DMS153 treated with DMSO at 0.1 percent for 48 hours (cell line): Measurements from ENCODE around the gene MYO1G.

Source experiments
- DNase-seq: peaks from one replicate; lab custom pipeline; 2025; ENCODE audit not compliant: unreplicated experiment; lab: John Stamatoyannopoulos, UW

Gene MYO1G

DNA sequence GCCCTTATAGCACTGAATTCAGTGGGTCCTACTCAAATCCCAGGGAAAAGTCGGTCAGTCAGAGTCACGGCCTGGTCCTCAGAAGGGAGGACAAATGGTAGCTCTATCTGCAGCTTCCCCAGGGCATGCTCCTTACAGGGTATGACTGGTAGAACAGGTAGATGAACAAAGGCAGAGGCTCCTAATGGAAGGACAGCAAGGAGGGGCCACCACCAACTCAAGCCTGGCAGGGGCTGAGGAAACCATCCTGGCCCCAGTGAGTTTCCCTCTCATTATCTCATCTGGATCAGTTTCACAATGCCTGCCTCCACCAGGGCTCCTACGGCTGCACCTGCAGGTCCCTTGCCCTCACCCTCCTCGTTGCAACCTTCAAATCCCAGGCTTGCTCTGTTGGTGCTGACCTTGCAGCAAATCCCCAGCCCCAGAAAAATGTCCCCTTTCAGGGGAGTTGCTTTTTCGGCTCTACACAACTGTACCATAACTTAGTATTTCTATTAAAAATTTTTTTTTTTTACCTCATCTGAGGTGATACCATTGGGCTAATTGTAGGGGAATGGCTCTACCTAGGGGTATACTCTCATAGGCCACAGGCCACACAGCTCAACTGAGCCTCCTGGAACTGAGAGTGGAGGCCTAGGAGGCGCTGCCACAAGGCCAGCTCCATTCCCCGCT, 2.4 kb upstream of the MYO1G start:
- DNase-seq = no peak

DNA sequence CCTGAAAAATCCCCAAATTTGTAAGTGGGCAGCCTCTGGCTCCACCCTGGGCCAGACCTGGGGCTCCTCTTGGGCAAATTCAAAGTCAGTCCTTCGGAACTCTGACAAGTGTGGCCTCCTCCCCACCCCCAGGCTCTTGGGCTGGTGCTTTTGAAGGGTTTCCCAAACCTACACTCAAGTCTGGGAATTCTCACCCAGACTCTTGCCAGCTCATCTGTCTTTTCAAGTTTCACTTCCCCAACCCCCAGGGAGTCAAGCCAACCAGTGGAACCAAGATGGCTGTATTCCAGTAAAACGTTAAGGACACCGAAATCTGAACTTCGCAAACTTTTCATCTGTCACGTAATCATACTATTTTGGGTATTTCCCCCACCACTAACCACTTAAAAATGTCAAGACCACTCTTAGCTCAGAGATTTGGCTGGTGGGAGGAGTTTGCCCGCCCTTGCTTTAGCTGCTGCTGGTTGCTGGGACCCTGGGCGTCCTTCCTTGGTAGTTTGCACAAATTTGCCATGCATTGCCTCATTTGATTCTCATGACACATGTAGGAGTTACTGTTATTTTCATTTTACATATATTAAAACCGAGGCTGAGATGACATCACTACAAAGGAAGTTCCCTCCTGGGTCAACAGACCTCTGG, 1.7 kb upstream of the MYO1G start:
- DNase-seq = no peak

DNA sequence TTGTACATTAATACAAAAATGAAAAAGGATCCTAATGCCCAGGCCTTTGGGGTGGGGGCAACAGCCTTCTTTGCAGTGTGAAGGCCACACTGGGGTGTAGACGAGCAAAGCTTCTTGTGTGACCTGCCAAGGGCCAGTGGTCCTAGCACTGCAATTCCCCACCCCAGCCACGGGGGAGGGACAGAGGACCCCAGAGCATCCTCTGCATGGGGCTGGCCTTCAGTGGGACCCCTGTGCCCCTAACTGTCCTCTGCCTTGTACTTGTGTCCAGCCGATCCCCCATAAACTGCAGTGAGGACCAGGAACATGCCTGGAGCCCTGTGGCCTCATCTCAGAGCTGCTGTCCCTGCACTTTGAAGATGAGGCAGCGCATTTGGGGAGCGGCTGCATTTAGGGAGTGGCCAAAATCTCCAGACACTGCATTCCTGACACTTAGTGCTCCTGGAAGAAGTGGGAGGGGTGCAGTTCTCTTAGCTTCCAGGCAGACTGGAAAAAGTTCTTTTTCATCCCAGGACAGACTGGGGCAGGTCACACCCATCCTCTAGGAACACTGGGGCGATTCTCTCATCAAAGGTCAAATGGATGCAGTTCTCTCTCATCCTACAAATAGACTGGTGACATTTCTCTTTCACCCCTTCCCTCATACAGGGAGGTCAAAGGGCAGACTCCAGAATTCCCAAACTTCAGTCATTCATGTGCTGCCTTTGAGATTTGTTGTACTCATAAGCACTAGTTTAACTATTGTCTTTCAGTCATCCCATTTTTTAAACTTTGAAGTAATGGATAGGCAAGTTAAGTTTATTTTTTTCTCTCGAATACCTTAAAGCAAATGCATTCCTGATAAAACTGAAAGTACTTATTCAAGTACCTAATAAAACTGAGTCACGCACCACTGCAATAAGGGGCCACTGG, 922 bp upstream of the MYO1G start:
- DNase-seq = no peak

DNA sequence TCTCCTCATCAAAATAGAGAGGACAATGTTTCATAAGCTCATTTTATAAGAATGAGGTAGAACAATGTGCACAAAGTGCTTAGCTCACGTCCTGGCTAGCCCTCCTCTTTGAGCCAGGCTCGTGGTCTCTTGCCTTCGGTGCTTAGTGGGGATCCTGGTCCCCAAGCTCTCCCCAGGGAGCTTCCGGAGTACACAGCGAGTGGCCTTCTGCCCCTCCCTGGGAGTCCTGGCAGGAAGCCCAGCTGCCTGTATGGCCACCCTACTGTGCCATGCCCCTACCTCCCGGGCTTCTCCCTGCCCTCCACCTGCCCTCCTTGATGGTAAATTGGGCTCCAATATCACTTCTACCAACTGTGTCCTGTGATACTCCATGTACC, 868 bp downstream of the MYO1G start:
- DNase-seq = peak; percentile 80

DNA sequence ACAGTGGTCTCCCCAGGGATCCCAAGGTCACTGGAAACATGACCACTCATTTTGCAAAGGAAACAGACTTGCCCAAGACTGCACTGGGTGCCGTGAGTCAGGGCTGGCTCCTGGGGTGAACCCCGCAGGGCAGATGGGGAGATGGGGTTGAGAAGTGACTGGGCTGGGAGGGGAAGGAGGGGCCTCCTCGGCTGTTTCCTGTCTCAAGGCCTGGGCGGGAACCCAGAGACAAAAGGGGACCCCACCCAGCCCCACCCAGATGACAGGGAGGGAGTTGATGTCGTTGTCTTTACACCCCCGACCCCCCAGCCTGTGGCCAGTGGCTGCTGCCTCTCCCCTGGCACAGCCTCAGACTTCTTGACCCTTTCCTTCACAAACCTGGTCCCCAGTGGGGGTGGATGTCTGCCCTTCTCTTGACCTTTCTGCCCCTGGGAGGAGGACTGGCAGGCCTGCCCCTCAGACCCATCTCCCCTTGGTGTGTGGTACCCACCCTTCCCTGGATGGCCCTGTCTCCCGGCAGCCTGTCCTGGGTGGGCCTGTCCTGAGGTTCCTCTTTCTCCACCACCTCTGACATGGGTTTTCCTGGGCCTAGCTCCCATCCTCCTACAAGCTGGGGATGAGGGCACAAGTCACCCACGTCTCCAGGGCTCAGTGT, 1.4 kb downstream of the MYO1G start:
- DNase-seq = no peak

DNA sequence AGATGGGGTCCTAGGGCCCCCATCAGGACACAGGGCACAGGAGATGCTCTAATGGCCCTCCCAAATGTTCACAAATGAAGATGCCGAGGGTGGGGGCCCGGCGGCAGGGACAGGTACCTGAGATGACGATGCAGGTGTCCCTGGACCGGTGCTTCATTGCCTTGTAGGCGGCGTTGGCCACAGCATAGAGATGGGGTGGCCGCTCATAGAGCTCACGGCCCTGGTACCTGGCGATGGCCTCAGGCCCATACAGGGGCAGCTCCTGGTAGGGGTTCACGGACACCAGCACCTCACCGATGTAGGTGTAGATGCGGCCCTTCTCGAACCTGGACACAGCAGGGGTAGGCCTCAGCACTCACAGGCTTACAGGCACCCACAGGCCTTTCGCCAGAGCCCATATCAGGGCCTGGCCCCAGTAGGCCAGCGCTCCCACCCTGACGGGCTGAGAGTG, 2.0 kb downstream of the MYO1G start:
- no peak for DNase-seq

DNA sequence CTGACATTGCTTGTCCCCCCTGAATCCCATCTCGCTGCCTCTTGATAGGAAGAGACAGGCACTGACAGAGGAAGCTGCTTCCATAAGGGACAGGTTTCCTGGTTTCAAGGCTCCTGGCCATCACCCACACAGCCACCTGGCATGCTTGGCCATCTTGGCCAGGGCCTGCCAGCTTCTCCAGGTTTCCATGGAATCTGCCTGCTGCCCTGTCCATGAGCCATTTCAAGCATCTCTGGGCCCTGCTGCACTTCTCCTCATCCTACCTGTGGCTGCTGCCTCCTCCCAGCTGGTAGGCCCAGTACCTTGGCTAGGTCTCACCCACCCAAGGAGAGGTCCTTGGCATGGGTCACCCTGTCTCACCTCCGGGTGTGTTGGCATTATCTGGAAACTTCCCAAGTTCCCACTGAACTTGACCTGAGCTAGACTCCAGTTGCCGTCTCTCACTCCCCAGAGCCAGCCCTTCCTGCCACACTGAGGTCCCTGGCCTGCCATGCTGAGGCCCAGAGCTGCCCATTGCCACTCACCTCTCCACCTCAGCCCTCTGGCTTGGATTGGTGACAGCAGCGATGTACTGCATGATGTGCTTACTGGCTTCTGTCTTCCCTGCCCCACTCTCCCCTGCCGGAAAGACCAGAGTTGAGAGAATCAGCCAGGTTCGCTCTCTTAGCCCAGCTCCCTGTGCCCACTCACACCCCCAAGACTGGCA, 2.6 kb downstream of the MYO1G start:
- no peak for DNase-seq

DNA sequence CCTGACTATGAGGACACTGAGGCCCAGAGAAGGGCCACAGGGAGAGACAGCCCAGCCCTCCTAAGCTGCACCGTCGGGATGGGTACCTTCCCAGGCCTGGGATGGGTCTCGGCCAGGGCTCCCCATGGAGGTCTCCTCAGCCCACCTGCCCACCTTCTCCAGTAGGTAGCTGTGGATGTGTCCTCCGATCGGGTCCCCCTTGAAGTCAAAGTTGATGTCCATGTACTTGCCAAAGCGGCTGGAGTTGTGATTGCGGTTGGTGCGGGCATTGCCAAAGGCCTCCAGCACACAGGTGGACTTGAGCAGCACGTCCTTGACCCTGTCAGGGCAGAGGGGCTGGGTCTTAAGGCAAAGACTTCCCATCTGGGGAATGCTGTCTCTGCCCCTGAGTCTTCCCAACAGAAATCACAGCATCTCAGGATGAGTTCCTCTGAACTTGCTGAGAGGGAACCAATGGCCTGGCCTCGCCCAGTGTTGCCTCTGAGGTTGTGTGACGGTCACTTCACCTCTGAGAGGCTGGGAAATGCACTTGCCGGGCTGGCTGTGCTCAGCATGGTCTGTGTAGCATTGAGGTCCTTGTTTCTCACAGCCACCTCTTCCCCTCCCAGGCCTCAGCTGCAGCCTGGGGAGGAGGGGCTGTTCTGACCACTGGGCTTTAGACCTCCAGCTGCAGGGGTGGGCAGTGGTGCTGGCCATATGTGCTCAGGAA, 3.3 kb downstream of the MYO1G start:
- DNase-seq = no peak

DNA sequence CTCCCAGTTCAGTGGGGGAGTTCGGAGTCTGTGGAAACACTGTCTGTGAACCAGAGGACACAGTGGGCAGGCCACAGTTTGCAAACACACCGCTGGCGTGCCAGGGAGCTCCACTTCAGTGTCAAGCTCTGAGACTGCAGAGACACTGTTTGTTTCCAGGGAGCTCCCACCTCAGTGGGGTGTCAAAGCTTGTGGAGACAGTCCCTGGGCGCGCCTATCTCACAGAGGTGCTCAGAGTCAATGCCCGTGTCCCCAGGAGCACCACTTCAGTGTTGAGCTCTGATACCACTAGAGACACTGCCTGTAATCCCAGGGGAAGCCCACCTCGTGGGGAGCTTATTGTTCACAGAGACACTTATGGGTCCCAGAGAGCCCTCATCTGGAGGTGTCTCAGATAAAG, 4.3 kb downstream of the MYO1G start:
- DNase-seq = no peak

DNA sequence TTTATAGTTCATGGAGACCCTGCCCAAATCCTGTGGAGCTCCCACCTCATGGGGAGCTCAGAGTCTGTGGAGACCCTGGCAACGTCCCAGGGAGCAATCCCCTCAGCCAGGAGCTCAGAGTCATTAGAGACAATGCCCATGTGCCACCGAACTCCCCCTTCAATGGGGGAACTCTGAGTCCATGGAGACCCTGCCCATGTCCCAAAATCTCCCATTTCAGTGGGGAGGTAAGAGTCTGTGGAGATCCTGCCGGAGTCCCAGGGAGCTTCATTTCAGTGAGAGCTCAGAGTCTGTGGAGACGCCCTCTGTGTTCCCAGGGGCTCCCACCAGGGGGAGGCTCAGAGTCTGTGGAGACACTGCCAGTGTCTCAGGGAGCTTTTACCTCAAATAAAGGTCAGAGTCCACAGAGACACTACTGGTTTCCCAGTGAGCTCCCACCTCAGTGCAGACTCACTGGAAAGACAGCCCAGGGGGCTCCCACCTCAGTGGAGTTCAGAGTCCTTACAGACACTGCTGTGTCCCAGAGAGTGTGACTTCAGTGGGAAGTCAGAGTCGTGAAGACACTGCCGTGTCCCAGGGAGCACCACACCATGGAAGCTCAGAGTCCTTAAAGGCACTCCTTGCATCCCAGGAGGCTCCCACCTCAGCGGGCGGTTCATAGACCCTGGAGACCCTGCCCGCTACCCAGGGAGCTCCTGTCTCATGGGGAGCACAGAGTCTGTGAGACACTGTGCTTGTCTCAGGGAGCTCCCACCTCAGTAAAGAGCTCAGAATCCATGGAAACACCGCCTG, 5.0 kb downstream of the MYO1G start:
- no peak for DNase-seq

DNA sequence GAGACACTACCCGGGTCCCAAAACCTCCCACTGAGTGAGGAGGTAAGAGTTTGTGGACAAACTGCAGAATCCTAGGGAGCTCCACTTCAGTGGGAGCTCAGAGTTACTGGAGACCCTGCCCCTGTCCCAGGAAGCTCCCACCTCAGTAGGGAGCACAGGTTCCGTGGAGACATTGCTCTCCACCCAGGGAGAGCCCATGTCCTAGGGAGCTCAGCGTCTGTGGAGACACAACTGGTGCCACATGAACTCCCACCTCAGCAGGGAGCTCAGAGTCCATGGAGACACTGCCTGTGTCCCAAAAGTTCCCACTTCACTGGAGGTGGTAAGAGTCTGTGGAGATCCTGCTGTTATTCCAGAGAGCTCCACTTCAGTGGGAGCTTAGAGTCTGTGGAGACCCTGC, 6.3 kb downstream of the MYO1G start:
- no peak for DNase-seq

DNA sequence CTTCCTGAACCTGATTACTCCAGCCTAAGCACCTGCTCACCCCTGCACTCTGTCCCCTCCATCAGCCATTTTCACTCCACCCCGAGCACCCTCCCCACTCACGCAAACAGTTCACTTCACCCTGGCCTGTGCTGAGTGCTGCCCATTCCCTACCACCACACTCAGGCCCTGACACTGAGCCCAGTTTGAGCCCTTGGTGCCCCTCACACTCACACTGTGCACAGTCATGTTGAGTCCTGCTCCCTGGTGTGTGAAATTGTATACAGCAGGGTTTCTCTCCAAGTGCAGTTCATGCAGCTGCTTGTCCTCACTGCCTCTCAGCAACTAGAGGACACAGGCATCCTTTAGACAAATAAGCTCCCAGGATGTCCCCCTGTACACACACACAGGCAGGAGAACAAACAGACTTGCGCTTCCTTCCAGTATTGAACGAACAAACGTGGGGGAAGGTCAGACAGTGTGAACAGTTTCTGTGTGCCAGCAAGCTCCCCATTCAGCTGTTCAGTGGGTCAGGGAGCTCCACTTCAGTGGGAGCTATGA, 6.8 kb downstream of the MYO1G start:
- DNase-seq = peak; percentile 53

DNA sequence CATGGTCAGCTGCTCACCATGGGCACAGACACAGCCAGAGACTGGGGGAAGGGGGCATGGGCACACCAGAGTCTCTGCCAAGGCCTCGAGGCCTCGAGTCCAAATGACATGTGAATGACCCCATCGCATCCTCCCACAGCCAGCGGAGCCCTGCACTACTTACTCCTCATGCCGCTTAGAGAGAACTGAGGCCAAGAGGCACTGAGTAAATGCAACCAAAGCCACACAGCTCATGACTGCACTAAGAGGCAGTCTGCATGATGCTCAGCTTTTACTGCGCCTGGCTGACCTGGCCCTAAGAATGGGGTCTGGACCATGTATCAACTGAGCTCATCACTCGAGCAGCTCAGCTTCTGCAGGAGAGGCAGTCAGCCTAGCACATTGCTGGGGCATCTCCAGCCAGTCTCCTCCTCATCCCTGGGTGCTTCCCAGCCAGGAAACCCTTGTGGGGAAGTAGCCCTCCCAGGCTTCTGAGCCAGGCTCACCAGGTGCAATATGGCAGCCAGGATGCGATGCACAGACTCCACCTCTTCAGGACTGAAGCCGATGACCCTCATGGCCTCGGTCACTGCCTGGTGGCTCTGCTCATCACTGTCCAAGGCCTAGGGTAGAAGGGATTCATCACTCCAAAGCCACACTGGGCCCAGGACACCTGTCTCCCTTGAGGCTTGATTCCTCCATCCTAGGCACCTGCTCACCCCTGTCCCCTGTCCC, 7.5 kb downstream of the MYO1G start:
- DNase-seq = no peak

DNA sequence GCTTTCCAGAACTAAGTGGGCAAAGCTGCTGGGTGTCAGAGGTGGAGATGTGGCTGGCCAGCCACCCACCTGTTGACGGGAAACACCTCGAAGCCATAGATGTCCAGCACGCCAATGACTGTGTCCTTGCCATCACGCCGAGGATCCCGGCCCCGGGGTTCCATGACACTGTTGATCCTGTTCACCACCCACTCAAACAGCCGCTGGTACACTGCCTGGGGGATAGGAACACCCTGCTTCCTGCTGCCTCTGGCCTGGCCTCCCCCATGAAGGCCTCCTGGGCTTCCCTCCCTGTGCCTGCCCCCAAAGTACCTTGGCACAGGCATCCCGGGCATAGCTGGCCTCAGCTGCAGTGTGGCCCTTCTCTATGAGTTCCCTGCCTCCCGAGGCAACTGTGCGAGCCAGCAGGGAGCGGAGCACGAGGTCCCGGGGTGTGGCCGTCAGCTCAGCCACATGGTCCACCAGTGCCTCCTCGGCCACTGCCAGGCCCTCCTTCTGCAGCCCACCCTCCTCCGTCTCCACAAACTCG, 8.2 kb downstream of the MYO1G start:
- no peak for DNase-seq

DNA sequence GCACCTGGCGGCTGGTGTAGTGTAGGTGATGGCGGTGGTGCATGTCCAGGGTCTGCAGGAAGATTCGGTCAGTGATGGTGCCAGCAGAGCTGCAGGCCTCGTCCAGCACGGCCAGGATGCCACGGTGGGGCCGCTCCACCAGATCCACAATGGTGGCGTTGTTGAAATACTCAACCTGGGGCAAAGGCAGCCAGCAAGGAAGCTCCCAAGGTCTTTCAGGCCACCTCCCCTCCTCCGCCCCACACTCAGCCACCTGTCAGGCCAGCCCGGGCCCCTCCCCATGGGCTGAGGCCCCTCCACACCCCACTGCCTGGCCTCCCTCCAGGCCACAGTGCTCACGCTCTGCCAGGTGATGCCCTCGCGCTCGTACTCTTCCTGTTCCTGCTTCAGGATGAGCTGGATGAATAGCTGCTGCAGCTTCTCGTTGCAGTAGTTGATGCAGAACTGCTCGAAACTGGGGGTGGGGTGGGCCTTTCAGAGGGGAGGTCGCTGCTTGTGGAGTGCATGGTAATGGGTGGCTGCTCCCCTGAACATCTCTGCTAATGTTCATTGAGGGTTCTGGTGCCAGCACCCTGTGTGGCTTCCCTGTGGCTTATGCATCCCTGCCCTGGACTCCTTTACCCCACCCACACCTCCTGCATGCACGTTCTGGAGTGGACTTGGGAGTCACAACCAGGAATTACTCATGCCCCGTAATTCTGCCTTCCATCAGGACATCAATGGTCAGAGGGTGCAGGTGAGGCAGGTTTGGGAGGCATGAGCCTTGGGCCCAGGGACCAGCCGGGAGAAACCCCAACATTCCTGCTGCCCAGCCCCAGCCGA, 8.9 kb downstream of the MYO1G start:
- DNase-seq = no peak

DNA sequence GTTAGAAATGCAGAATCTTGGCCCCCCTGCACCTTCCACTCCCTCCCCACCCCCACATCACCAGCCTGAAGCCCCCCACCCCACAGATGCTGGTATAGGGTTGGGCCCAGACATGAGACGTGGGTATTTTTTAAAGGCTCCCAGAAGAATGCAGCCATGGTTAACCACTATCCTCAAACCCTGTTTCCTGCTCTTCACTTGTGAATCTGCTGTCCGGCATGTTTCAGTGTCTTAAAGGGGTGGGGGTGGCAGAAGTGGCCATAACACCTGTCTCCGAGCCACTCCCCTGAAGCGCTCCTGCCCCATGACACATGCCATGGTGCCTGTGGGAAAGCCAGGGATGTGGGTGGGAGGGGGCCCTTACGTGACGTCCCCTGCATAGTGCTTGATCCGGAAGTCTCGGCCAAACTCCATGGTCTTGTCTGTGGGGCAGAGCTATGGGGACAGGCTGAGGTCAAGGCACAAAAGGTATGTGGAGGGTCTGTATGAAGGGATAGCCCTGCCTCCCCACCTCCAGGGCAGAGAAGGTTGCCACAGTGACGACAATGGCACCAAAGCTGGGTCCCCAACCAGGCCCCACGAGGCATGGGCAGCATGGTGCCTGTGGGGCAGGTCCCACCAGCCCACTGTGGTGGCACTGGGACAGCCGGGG, 9.6 kb downstream of the MYO1G start:
- DNase-seq = no peak
